ENCODE results near the gene PLPPR1. TPM values are rescaled to one million over a fixed set of nuclear protein-coding genes. Genes with fewer than 3 reads are reported as not detected.

PLPPR1 gene
- total RNA-seq, 1 experiment from 2014 or later = not detected

DNA sequence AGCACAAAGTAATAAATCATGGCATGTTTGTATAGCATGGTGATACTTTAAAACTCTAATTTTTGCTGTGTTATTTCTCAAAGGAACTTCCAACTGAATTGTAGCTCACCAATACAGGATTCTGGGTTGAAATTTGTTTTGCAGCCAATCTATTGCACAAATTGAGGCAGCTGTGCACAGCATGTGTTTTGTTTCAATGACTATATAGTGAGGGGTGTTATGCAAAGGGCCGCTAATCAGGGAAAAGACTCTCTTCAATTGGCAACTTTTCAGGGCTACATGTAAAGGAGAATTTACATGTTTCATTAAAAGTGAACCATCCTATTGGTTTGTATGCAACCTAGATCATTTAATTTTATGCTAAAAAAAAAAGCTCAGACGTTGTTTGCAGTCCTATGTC lies 44.6 kb downstream of the PLPPR1 start:
- H3K9me3 ChIP-seq (ENCODE audit: control insufficient read depth, insufficient read depth, low read depth, low read length) = no peaks in the 10 kb centered on the region
- no peaks in the 10 kb centered on the region for H3K36me3 ChIP-seq (ENCODE audit: control insufficient read depth, insufficient read depth, low read length)
- H3K4me3 ChIP-seq (ENCODE audit: low read depth in 2 of 2, low read length in 2 of 2) = no peak overlapping the region
- no TSS peak for BruUV-seq (replicated peaks)
- no peak for DNase-seq (ENCODE audit: low read depth, low spot score)
- H3K27me3 ChIP-seq (ENCODE audit: control insufficient read depth, insufficient read depth, low read length) = no peaks in the 10 kb centered on the region
- in situ Hi-C loops (cut with HindIII; ENCODE audit: low pct_unique_long_range_greater_than_20kb, low sequenced_read_pairs) (no loop called here), intact Hi-C loops (cut with micrococcal nuclease; ENCODE audit: unreplicated experiment) (no loop called here)
- ATAC-seq = no peak
- no peak for TF ChIP-seq CTCF (IDR thresholded peaks at IDR 0.05)
- TF ChIP-seq TCF7L2 (IDR thresholded peaks at IDR 0.05; ENCODE audit: low read depth, low read length) = no peak
- TF ChIP-seq POLR2AphosphoS5 (IDR thresholded peaks at IDR 0.05; ENCODE audit: low read depth, low read length) = no peak
- H3K27ac ChIP-seq (ENCODE audit: low read length) = no peak overlapping the region
- no peaks in the 10 kb centered on the region for H3K4me1 ChIP-seq (ENCODE audit: control insufficient read depth, insufficient read depth, low read length)
- CTCF ChIA-PET = no interaction called here
- POLR2A ChIA-PET = no interaction called here

- in situ Hi-C loops (cut with HindIII; ENCODE audit: low pct_unique_long_range_greater_than_20kb, low sequenced_read_pairs) = no loop called here
- H3K27ac ChIP-seq (ENCODE audit: low read length) = no peak overlapping the region
- no peak overlapping the region for H3K4me3 ChIP-seq (ENCODE audit: low read depth in 2 of 2, low read length in 2 of 2)
- no peaks in the 10 kb centered on the region for H3K4me1 ChIP-seq (ENCODE audit: control insufficient read depth, insufficient read depth, low read length)
- H3K36me3 ChIP-seq (ENCODE audit: control insufficient read depth, insufficient read depth, low read length) = no peaks in the 10 kb centered on the region
- TF ChIP-seq CTCF (IDR thresholded peaks at IDR 0.05) (no peak), SIN3A (IDR thresholded peaks at IDR 0.05; ENCODE audit: borderline replicate concordance, insufficient read depth, low read depth, low read length) (no peak), REST (IDR thresholded peaks at IDR 0.05; ENCODE audit: insufficient read depth in 1 of 2, low read depth in 2 of 2, low read length in 1 of 2) (no peak), POLR2AphosphoS5 (IDR thresholded peaks at IDR 0.05; ENCODE audit: low read depth, low read length) (no peak), TCF7L2 (IDR thresholded peaks at IDR 0.05; ENCODE audit: low read depth, low read length) (no peak)
- intact Hi-C loops (cut with micrococcal nuclease; ENCODE audit: unreplicated experiment) = no loop called here
- no peaks in the 10 kb centered on the region for H3K9me3 ChIP-seq (ENCODE audit: control insufficient read depth, insufficient read depth, low read depth, low read length)
- ChIA-PET POLR2A (interaction anchor here (0.6 kb wide), 1 partner anchor 1704 kb away, joined by 5 read pairs; no protein-coding TSS in a partner anchor), CTCF (no interaction called here)
- ATAC-seq (no peak), DNase-seq (ENCODE audit: low read depth, low spot score) (no peak)
- no TSS peak for BruUV-seq (replicated peaks)
- no peaks in the 10 kb centered on the region for H3K27me3 ChIP-seq (ENCODE audit: control insufficient read depth, insufficient read depth, low read length)
Measured at GRCh38 chr9:101081641-101082040, 53.1 kb downstream of the PLPPR1 start.

Data from Panc1 (cell line).